ENCODE data around the gene PACSIN1.
"Not testable (repeated sequence)": the region's sequence is repeated elsewhere in the genome, so short reads cannot be mapped to it uniquely, and the experiment has no call there.

Gene PACSIN1

GRCh38 chr6:34485321-34486060 lies 19.6 kb downstream of the PACSIN1 start:
- DNase-seq = no peak

GRCh38 chr6:34486106-34486740 lies 20.3 kb downstream of the PACSIN1 start:
- DNase-seq = no peak

- DNase-seq = not testable (repeated sequence)
Measured at GRCh38 chr6:34486886-34487285, 21.0 kb downstream of the PACSIN1 start.

- no peak for DNase-seq
Measured at GRCh38 chr6:34487536-34487935, 21.7 kb downstream of the PACSIN1 start.

GRCh38 chr6:34489207-34489805 lies 23.4 kb downstream of the PACSIN1 start:
- no peak for DNase-seq

GRCh38 chr6:34490390-34491090 lies 24.7 kb downstream of the PACSIN1 start:
- no peak for DNase-seq

GRCh38 chr6:34491091-34491430 lies 25.2 kb downstream of the PACSIN1 start:
- no peak for DNase-seq

GRCh38 chr6:34493344-34493743 lies 27.5 kb downstream of the PACSIN1 start:
- DNase-seq = no peak

GRCh38 chr6:34494973-34495372 lies 29.1 kb downstream of the PACSIN1 start:
- DNase-seq = no peak

GRCh38 chr6:34496103-34496685 lies 30.3 kb downstream of the PACSIN1 start:
- DNase-seq = no peak

- DNase-seq = no peak
Measured at GRCh38 chr6:34497411-34497810, 31.5 kb downstream of the PACSIN1 start.

- DNase-seq = no peak
Measured at GRCh38 chr6:34506718-34507117, 40.8 kb downstream of the PACSIN1 start.

GRCh38 chr6:34508425-34508824 lies 42.5 kb downstream of the PACSIN1 start:
- DNase-seq = no peak

GRCh38 chr6:34509782-34510181 lies 43.9 kb downstream of the PACSIN1 start:
- no peak for DNase-seq

- no peak for DNase-seq
Measured at GRCh38 chr6:34510299-34510698, 44.4 kb downstream of the PACSIN1 start.

GRCh38 chr6:34511214-34511914 lies 45.5 kb downstream of the PACSIN1 start:
- DNase-seq = no peak

GRCh38 chr6:34511915-34512737 lies 46.2 kb downstream of the PACSIN1 start:
- no peak for DNase-seq

- no peak for DNase-seq
Measured at GRCh38 chr6:34512738-34513115, 46.9 kb downstream of the PACSIN1 start.

- DNase-seq = no peak
Measured at GRCh38 chr6:34513646-34514045, 47.8 kb downstream of the PACSIN1 start.

GRCh38 chr6:34514112-34514511 lies 48.2 kb downstream of the PACSIN1 start:
- no peak for DNase-seq

GRCh38 chr6:34514593-34515472 lies 49.0 kb downstream of the PACSIN1 start:
- DNase-seq = no peak

Data from activated gamma-delta T cell (primary cell).